HG03175 (cell line): ENCODE results near the gene ADAMTSL1.

Experiments
- ATAC-seq: cut with Tn5 transposase; IDR thresholded peaks from one replicate; pipeline ENCODE4 v1.9.1; 2021; ENCODE audit warnings: mild to moderate bottlenecking, moderate library complexity; ENCODE audit not compliant: unreplicated experiment

ADAMTSL1 gene

GRCh38 chr9:18849270-18849669, 375.3 kb downstream of the ADAMTSL1 start:
- ATAC-seq, result no peak

DNA sequence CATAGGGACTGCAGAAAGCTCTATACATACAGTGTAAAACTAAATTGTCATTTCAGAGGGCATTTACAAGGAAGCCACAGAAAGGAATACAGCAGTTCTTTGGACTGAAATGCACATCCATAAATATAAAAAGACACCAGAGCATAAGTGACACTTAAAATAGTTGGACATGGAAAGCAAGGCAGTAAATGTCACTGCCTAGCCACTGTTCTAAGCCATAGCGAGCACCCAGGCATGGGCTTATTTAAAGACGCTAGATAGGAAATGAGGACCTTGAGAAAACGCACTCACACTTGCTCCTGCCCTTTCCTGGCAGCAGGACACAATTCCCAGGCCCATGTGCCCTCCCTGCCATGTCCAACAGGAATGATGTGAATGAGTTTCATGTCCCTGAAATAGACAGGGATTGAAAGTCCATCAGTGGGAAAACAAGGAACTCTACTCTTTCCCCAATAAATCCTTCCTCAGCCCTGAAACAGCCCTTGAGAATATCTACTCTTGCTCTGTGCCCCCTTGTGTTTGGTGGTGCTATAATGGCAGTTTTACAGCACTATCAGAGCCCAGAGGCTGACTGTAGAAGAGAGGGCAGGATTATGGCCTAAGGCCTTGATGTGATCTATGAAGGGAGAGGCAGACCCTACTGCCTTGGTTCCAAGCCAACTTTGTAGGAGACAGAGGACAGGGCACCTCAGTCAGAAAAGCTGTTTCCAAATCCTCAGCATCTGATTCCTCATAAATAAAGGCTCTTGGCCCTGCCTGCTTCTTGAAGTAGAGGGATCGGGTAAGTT, 376.1 kb downstream of the ADAMTSL1 start:
- no peak for ATAC-seq

GRCh38 chr9:18851069-18851795, 377.3 kb downstream of the ADAMTSL1 start:
- ATAC-seq, result no peak

DNA sequence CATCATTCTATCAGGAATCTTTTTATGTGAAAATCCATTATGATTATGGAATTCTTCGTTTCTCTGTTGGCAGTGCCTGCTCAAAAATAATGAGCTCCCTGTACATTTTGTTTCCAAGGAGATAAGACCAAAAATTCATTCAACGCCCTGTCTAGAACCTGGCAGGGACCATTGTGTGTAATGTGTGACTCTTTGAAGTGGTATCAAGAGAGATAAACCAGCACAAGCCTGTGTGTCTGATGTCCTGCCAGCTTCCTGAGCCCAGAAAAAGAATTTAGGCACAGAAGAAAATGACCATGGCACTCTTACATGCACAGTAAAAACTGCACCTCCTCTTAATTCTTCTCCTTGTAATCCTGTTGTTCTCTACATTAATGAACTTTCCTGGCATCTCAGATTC, 381.7 kb downstream of the ADAMTSL1 start:
- ATAC-seq, result no peak

DNA sequence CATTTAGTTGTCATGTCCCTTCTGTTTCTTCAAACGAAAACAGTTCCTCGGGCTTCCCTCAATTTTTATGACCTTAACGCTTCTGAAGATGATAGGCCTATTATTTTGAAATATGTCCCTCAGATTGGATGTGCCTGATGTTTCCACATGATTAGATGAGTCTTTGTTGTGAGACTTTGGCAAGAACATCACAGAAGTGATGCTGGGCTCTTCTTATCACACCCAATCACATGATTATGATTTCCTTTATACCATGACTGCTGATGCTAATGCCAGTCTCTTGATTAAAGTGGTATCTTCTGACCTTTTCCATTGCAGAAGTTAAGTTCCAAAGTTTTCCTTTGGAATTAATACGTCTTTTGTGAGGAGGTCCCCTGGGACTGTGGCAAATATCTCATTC, 383.4 kb downstream of the ADAMTSL1 start:
- ATAC-seq, result no peak

GRCh38 chr9:18857769-18858168, 383.8 kb downstream of the ADAMTSL1 start:
- ATAC-seq, result no peak

- ATAC-seq, result no peak
These were observed 387.9 kb downstream of the ADAMTSL1 start for GRCh38 chr9:18861609-18862544.

DNA sequence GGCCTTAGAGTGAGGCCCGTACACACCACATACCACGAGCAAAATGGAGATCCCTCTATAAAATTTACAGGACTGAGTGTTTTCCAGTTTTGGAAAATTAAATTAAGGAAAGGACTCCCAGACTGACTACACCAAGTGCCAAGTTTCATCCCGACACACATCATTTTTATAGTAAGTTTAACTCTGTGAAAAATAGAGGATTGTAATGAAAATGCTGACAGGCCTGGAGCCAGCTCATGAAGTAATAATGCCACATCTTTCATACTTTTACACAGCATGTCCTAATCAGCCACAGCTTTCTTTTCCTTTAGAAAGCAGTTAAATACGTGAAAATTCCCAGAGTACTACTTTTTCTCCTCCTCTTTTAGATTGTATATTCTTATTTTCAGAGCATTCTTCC, 389.8 kb downstream of the ADAMTSL1 start:
- ATAC-seq, result no peak

GRCh38 chr9:18864516-18864915, 390.6 kb downstream of the ADAMTSL1 start:
- ATAC-seq, result no peak

- ATAC-seq, result no peak
These were observed 391.6 kb downstream of the ADAMTSL1 start for GRCh38 chr9:18865542-18865941.

DNA sequence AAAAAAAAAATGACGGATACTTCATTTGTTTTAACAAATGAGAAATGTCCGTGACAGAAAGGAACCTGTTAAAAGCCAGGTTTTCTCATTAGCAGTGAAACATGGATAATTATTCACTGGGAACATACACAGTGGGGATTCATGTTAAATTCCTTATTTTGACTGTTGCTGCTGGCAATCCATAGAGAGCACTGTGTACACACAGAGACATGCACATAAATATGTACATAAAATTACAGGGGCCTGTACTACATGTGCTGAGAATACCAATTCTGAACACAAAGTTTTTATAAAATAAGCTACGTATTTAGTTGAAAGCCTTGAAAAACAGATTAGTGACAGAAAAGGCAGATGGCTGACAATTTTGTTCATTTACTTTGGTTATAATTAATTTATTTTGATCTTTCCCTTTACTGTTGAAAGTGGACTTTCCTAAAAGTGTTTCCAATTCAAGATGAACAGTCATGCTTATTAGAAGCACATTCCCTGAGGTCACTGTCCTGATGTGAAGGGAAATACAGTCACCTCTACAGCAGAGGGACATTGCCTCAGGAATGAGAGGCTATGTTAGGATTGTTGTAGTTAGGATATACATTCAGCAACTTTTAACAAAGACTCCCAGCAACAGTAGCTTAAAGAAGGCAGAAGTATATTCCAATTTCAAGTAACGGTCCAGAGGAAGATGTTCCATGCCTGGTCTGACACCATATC, 392.3 kb downstream of the ADAMTSL1 start:
- no peak for ATAC-seq

GRCh38 chr9:18869725-18870124, 395.8 kb downstream of the ADAMTSL1 start:
- no peak for ATAC-seq

- ATAC-seq, result no peak
These were observed 400.1 kb downstream of the ADAMTSL1 start for GRCh38 chr9:18874069-18874468.

GRCh38 chr9:18874990-18875389, 401.0 kb downstream of the ADAMTSL1 start:
- peak; percentile 54 for ATAC-seq

GRCh38 chr9:18877984-18878383, 404.0 kb downstream of the ADAMTSL1 start:
- ATAC-seq, result no peak

DNA sequence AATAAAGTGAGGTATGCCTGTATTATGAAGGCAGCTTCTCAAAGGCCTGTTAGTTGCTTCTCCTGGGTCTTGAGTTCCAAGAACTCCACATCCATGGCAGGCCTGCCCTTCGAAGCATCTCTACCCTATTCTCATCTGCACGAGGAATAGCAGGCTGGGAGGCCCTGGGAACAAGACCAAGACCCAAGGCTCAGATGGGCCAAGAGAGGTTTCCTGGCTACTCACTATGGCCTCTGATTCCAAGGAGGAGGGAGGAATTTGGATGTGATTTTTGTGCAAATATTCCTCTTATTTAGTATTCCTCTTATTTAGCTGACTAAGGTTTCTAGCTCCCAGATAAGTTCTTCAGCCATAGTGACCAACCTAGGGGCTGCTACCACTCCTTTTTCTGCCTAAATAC, 407.8 kb downstream of the ADAMTSL1 start:
- ATAC-seq, result no peak

- ATAC-seq, result no peak
These were observed 413.6 kb downstream of the ADAMTSL1 start for GRCh38 chr9:18887546-18887945.

GRCh38 chr9:18888290-18888689, 414.3 kb downstream of the ADAMTSL1 start:
- no peak for ATAC-seq

GRCh38 chr9:18889550-18889949, 415.6 kb downstream of the ADAMTSL1 start:
- no peak for ATAC-seq

- peak; percentile 66 for ATAC-seq
These were observed 416.4 kb downstream of the ADAMTSL1 start for GRCh38 chr9:18890372-18890771.
